ENCODE results near the gene AP5Z1.

GRCh38 chr7:4726566-4726965, 48.9 kb upstream of the AP5Z1 start:
- TF ChIP-seq, protein P1, sequence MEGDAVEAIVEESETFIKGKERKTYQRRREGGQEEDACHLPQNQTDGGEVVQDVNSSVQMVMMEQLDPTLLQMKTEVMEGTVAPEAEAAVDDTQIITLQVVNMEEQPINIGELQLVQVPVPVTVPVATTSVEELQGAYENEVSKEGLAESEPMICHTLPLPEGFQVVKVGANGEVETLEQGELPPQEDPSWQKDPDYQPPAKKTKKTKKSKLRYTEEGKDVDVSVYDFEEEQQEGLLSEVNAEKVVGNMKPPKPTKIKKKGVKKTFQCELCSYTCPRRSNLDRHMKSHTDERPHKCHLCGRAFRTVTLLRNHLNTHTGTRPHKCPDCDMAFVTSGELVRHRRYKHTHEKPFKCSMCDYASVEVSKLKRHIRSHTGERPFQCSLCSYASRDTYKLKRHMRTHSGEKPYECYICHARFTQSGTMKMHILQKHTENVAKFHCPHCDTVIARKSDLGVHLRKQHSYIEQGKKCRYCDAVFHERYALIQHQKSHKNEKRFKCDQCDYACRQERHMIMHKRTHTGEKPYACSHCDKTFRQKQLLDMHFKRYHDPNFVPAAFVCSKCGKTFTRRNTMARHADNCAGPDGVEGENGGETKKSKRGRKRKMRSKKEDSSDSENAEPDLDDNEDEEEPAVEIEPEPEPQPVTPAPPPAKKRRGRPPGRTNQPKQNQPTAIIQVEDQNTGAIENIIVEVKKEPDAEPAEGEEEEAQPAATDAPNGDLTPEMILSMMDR (IDR thresholded peaks at IDR 0.05), result no peak
- TF ChIP-seq POLR2A (IDR thresholded peaks at IDR 0.05), result peak in 1 of 3 donors; percentile 9

Data from body of pancreas (tissue), 4 donors.